Neuronal stem cell (in vitro differentiated cells): ENCODE measurements around the gene METTL27.

ENCODE experiments used
- DNase-seq: peaks from one replicate; pipeline ENCODE4 v3.0.0-alpha.2; 2013; ENCODE audit warnings: low spot score
- H2AFZ ChIP-seq: one replicate; pipeline ENCODE4 v1.6.1; 2013; ENCODE audit warnings: mild to moderate bottlenecking, low read length, inconsistent platforms
- H2AK5ac ChIP-seq: 2 replicates; pipeline ENCODE4 v1.6.1; 2013; ENCODE audit warnings: low read depth, mild to moderate bottlenecking, inconsistent platforms, low read length, moderate library complexity, mixed read lengths
- H2BK120ac ChIP-seq: 2 replicates; pipeline ENCODE4 v1.6.1; 2013; ENCODE audit warnings: low read depth, mild to moderate bottlenecking, inconsistent platforms, low read length, moderate library complexity, mixed read lengths
- H2BK12ac ChIP-seq: one replicate; pipeline ENCODE4 v1.6.1; 2013; ENCODE audit warnings: low read length, inconsistent platforms
- H2BK15ac ChIP-seq: 2 replicates; pipeline ENCODE4 v1.6.1; 2013; ENCODE audit warnings: mild to moderate bottlenecking, low read length, inconsistent platforms, mixed read lengths
- H2BK5ac ChIP-seq: one replicate; pipeline ENCODE4 v1.6.1; 2013; ENCODE audit warnings: inconsistent platforms, mild to moderate bottlenecking, low read length, moderate library complexity
- H3K14ac ChIP-seq: one replicate; pipeline ENCODE4 v1.6.1; 2013; ENCODE audit warnings: low read length, inconsistent platforms
- H3K18ac ChIP-seq: 2 replicates; pipeline ENCODE4 v1.6.1; 2013; ENCODE audit warnings: low read length, inconsistent platforms
- H3K23ac ChIP-seq: 2 replicates; pipeline ENCODE4 v1.6.1; 2013; ENCODE audit warnings: low read depth, mild to moderate bottlenecking, mixed read lengths, low read length, inconsistent platforms; ENCODE audit not compliant: poor library complexity
- H3K27ac ChIP-seq: replicated peaks from 3 replicates; pipeline ENCODE4 v1.5.1; 2013; ENCODE audit warnings: low read length, inconsistent platforms
- H3K27me3 ChIP-seq, 3 experiments: 2 replicates each; pipeline ENCODE4 v1.6.1; 2013; ENCODE audit warnings: low read length in 3 of 3, mild to moderate bottlenecking in 2 of 3, inconsistent platforms in 1 of 3, low read depth in 1 of 3, mixed read lengths in 1 of 3, moderate library complexity in 1 of 3; ENCODE audit not compliant: control insufficient read depth in 3 of 3, insufficient read depth in 3 of 3
- H3K36me3 ChIP-seq, 2 donors: replicated peaks in 1 of 2; 2 replicates each; pipeline ENCODE4 v1.6.1; 2013; ENCODE audit warnings: low read length in 2 of 2; ENCODE audit not compliant: control insufficient read depth in 2 of 2, insufficient read depth in 2 of 2
- H3K4ac ChIP-seq: 2 replicates; pipeline ENCODE4 v1.6.1; 2013; ENCODE audit warnings: inconsistent platforms, mild to moderate bottlenecking, low read length, moderate library complexity
- H3K4me1 ChIP-seq, 2 donors: 1 replicate in 1 of 2; 2 replicates in 1 of 2; pipeline ENCODE4 v1.6.1; 2013; ENCODE audit warnings: low read length in 2 of 2, low read depth in 1 of 2; ENCODE audit not compliant: control insufficient read depth in 2 of 2, insufficient read depth in 1 of 2
- H3K4me2 ChIP-seq: one replicate; pipeline ENCODE4 v1.6.1; 2013; ENCODE audit warnings: mild to moderate bottlenecking, low read length, inconsistent platforms; ENCODE audit not compliant: insufficient read depth, poor library complexity, severe bottlenecking
- H3K4me3 ChIP-seq, 2 donors: 2 replicates each; pipeline ENCODE4 v1.5.1; 2013; ENCODE audit warnings: low read length in 2 of 2, mild to moderate bottlenecking in 2 of 2, inconsistent platforms in 1 of 2, moderate library complexity in 1 of 2
- H3K79me1 ChIP-seq: one replicate; pipeline ENCODE4 v1.6.1; 2013; ENCODE audit warnings: low read depth, mild to moderate bottlenecking, inconsistent platforms, low read length, moderate library complexity
- H3K9ac ChIP-seq: one replicate; pipeline ENCODE4 v1.6.1; 2013; ENCODE audit warnings: mild to moderate bottlenecking, low read depth, low read length, inconsistent platforms; ENCODE audit not compliant: poor library complexity
- H3K9me3 ChIP-seq, 2 donors: replicated peaks in 1 of 2; 2 replicates each; pipeline versions ENCODE3 to v1.6.1; 2013; ENCODE audit warnings: low read length in 2 of 2, mild to moderate bottlenecking in 2 of 2, inconsistent platforms in 1 of 2, low read depth in 1 of 2, mixed read lengths in 1 of 2, moderate library complexity in 1 of 2; ENCODE audit not compliant: control insufficient read depth in 2 of 2, insufficient read depth in 1 of 2
- H4K8ac ChIP-seq: one replicate; pipeline ENCODE4 v1.6.1; 2013; ENCODE audit warnings: low read depth, mild to moderate bottlenecking, inconsistent platforms, low read length, moderate library complexity
- H4K91ac ChIP-seq: one replicate; pipeline ENCODE4 v1.6.1; 2013; ENCODE audit warnings: low read length, low read depth, mild to moderate bottlenecking, inconsistent platforms; ENCODE audit not compliant: poor library complexity
- WGBS, 2 donors: extraction: QIAGEN DNeasy Blood & Tissue Kit; methylation state at CpG; one replicate each; pipeline ENCODE4 v1.1.7; 2013; ENCODE audit warnings: missing lambda C conversion rate in 2 of 2, mixed read lengths in 1 of 2; ENCODE audit not compliant: insufficient read length in 2 of 2, insufficient replicate concordance in 1 of 2; ENCODE audit errors: extremely low coverage in 2 of 2; 5-methylcytosine and 5-hydroxymethylcytosine counted together

The METTL27 gene

DNA sequence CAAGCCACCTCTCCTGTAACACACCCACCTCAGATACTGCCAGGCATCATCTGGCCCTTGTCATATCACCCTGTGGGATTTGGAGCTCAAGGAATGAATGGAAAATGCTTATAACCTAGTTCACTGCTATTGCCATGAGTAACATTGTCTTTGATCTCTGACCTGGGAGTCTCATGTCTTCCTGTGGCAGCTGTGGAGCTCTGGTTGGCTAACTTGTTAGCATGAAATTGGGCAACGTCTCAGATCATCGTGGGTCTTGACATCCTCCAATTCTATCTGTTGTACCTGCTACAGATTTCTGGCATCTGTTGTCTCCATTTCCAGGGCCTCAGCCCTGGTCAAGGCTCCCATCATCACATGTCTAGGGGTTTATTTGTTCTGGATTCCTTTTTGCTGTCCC, 16.5 kb upstream of the METTL27 start:
- Histone ChIP-seq H2BK120ac (no peak overlapping the region), H4K91ac (no peak overlapping the region), H2AFZ (no peak overlapping the region), H3K4me1 (no peaks in the 10 kb centered on the region), H3K9me3 (no peaks in the 10 kb centered on the region), H3K4me2 (no peak overlapping the region), H3K18ac (no peak overlapping the region), H3K4me3 (no peak overlapping the region), H3K27me3 (peaks cover 0 to 17% (median 0%) of the 10 kb centered on the region in 3 experiments), H4K8ac (no peak overlapping the region), H3K4ac (no peak overlapping the region), H2BK5ac (no peak overlapping the region), H2BK15ac (no peak overlapping the region), H2BK12ac (no peak overlapping the region), H2AK5ac (no peak overlapping the region), H3K27ac (no peak overlapping the region), H3K23ac (no peak overlapping the region), H3K9ac (no peak overlapping the region), H3K79me1 (no peaks in the 10 kb centered on the region), H3K36me3 (no peaks in the 10 kb centered on the region), H3K14ac (no peak overlapping the region)
- no peak for DNase-seq
- no CpG with 5 or more reads among the region's 2 CpGs for WGBS, 2 donors

DNA sequence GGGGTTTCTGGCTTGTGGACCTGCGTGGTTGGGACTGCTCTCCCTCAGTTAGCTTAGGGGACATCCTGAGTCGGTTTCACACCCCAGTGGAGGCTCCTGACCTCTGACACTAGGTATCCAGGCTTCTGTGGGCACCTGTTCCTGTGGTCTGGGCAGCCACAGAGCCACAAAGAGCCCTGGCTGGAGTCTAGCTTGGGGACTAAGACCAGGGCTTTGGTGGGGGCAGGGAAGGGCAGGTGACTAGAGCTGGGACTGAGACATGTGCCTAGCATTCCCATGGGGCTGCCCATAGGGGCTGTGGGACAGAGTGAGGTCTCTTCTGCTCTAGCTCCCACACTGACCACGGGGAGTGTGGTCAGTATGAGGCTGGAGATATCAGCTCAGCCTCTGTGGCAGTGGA, 14.6 kb upstream of the METTL27 start:
- peak overlapping the region; percentile 90 for H2BK12ac ChIP-seq
- H3K14ac ChIP-seq, result no peak overlapping the region
- peak overlapping the region; percentile 65 for H3K18ac ChIP-seq
- H3K4me2 ChIP-seq, result no peak overlapping the region
- peak overlapping the region; percentile 43 for H3K23ac ChIP-seq
- no peak overlapping the region for H4K8ac ChIP-seq
- peak overlapping the region; percentile 82 for H2BK5ac ChIP-seq
- H3K4ac ChIP-seq, result no peak overlapping the region
- no CpG with 5 or more reads among the region's 3 CpGs for WGBS, 2 donors
- H2AFZ ChIP-seq, result no peak overlapping the region
- no peak for DNase-seq
- peak overlapping the region; percentile 25 for H2BK15ac ChIP-seq
- no peaks in the 10 kb centered on the region for H3K4me1 ChIP-seq
- peak overlapping the region; percentile 75 for H2AK5ac ChIP-seq
- no peak overlapping the region for H3K4me3 ChIP-seq
- no peak overlapping the region for H3K9ac ChIP-seq
- H3K79me1 ChIP-seq, result no peaks in the 10 kb centered on the region
- H3K27ac ChIP-seq, result no peak overlapping the region
- peaks cover 0 to 20% (median 0%) of the 10 kb centered on the region in 3 experiments for H3K27me3 ChIP-seq
- no peaks in the 10 kb centered on the region for H3K9me3 ChIP-seq
- no peak overlapping the region for H4K91ac ChIP-seq
- no peaks in the 10 kb centered on the region for H3K36me3 ChIP-seq
- no peak overlapping the region for H2BK120ac ChIP-seq

DNA sequence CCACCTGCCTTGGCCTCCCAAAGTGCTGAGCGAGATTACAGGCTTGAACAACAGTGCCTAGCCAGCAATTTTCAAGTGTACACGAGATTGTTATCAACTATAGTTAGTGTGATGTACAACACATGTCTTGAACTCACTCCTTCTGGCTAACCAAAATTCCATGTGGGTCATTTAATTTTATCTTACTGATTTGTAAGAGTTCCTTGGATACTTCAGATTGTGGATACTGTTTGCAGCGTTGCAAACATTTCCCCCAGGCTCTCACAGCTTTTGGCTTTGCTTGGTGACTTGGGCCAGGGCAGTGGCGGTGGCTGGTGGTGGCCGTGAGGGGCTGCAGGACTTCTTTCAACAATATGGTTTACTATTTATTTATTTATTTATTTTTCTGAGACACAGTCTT, 10.2 kb upstream of the METTL27 start:
- peaks cover 0 to 4% of the 10 kb centered on the region in 2 donors for H3K9me3 ChIP-seq
- H3K23ac ChIP-seq, result no peak overlapping the region
- no peak overlapping the region for H2BK120ac ChIP-seq
- H2BK15ac ChIP-seq, result no peak overlapping the region
- H2AK5ac ChIP-seq, result no peak overlapping the region
- H3K4ac ChIP-seq, result no peak overlapping the region
- no peaks in the 10 kb centered on the region for H3K36me3 ChIP-seq
- H3K4me2 ChIP-seq, result no peak overlapping the region
- peaks cover 0 to 3% of the 10 kb centered on the region in 2 donors for H3K4me1 ChIP-seq
- DNase-seq, result no peak
- H3K4me3 ChIP-seq, result no peak overlapping the region
- no peaks in the 10 kb centered on the region for H3K79me1 ChIP-seq
- no peak overlapping the region for H3K27ac ChIP-seq
- H3K9ac ChIP-seq, result no peak overlapping the region
- H4K91ac ChIP-seq, result no peak overlapping the region
- H2AFZ ChIP-seq, result no peak overlapping the region
- H3K27me3 ChIP-seq, result peaks cover 0 to 20% (median 0%) of the 10 kb centered on the region in 3 experiments
- no peak overlapping the region for H3K14ac ChIP-seq
- no peak overlapping the region for H3K18ac ChIP-seq
- no CpG with 5 or more reads among the region's 5 CpGs for WGBS, 2 donors
- no peak overlapping the region for H2BK12ac ChIP-seq
- H4K8ac ChIP-seq, result no peak overlapping the region
- H2BK5ac ChIP-seq, result no peak overlapping the region

DNA sequence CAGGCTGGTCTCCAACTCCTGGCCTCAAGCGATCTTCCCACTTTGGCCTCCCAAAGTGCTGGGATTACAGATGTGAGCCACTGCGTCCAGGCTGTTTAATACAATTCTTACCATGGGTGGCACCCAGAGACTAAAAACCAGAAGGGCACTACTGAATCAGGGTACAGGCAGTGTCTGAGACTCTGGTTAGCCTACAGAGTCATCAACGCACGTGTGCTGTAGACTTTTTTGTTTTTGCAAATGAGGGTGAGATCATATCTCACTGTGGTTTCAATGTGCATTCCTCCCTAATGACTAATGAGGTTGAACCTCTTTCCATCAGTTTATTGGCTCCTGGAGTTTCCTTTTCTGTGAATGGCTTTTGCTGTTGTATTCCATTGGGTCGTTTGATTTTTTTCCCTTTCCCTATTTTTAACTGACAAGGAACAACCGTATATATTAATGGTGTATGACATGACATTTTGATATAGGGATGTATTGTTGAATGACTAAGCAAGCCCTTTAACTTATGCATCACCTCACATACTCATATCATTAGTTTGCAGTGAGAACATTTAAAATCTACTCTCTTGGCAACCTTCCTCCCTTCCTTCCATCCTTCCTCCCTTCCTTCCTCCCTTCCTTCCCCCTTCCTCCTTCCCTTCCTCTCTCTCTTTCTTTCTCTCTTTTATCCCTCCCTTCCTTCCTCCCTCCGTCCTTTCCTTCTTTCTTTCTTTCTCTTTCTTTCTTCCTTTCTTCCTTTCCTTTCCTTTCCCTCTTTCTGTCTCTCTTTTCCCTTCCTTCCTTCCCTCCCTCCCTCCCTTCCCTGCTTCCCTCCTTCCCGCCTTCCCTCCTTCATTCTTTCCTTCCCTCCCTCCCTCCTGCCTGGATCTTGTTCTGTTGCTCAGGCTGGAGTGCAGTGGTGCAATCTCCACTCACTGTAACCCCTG, 9.4 kb upstream of the METTL27 start:
- Histone ChIP-seq H2BK5ac (no peak overlapping the region), H3K4me3 (no peak overlapping the region), H3K36me3 (no peaks in the 10 kb centered on the region), H4K91ac (no peak overlapping the region), H4K8ac (no peak overlapping the region), H3K23ac (no peak overlapping the region), H3K27ac (no peak overlapping the region), H3K9ac (no peak overlapping the region), H2AFZ (no peak overlapping the region), H2BK120ac (no peak overlapping the region), H3K4ac (no peak overlapping the region), H3K79me1 (no peaks in the 10 kb centered on the region), H3K9me3 (peaks cover 0 to 4% of the 10 kb centered on the region in 2 donors), H2BK12ac (no peak overlapping the region), H2BK15ac (no peak overlapping the region), H2AK5ac (no peak overlapping the region), H3K27me3 (peaks cover 0 to 16% (median 0%) of the 10 kb centered on the region in 3 experiments), H3K14ac (no peak overlapping the region), H3K4me2 (no peak overlapping the region), H3K18ac (no peak overlapping the region), H3K4me1 (peaks cover 0 to 3% of the 10 kb centered on the region in 2 donors)
- no peak for DNase-seq
- no CpG with 5 or more reads among the region's 8 CpGs for WGBS, 2 donors
